Parathyroid adenoma (tissue), 2 donors: ENCODE measurements around the gene ATP6V0C.

Experiments
- H2AFZ ChIP-seq: fragments of 300-600 bp; sonication (generic); one replicate; pipeline ENCODE4 v1.7.0; 2017; ENCODE audit warnings: antibody characterized with exemption, mild to moderate bottlenecking
- H3K27ac ChIP-seq: fragments of 300-600 bp; sonication (generic); one replicate; pipeline ENCODE4 v1.7.0; 2017
- H3K27me3 ChIP-seq: fragments of 300-600 bp; sonication (generic); one replicate; pipeline ENCODE4 v1.7.0; 2017; ENCODE audit warnings: low read length; ENCODE audit not compliant: control insufficient read depth, insufficient read depth
- H3K36me3 ChIP-seq: fragments of 300-600 bp; sonication (generic); one replicate; pipeline ENCODE4 v1.7.0; 2017; ENCODE audit warnings: low read length; ENCODE audit not compliant: control insufficient read depth, insufficient read depth
- H3K4me1 ChIP-seq: fragments of 300-600 bp; sonication (generic); one replicate; pipeline ENCODE4 v1.7.0; 2017; ENCODE audit warnings: control low read depth
- H3K4me2 ChIP-seq: fragments of 300-600 bp; sonication (generic); one replicate; pipeline ENCODE4 v1.7.0; 2017; ENCODE audit warnings: low read length
- H3K4me3 ChIP-seq: fragments of 300-600 bp; sonication (generic); one replicate; pipeline ENCODE4 v1.7.0; 2017; ENCODE audit warnings: low read depth, low read length
- H3K79me2 ChIP-seq: fragments of 300-600 bp; sonication (generic); one replicate; pipeline ENCODE4 v1.7.0; 2017; ENCODE audit warnings: control low read depth
- H3K9ac ChIP-seq: fragments of 300-600 bp; sonication (generic); one replicate; pipeline ENCODE4 v1.7.0; 2017; ENCODE audit warnings: mild to moderate bottlenecking
- H3K9me3 ChIP-seq: fragments of 300-600 bp; sonication (generic); one replicate; pipeline ENCODE4 v1.7.0; 2017; ENCODE audit warnings: low read length; ENCODE audit not compliant: control insufficient read depth
- TF ChIP-seq, protein P1 (sequence below): fragments of 300-600 bp; sonication (generic); IDR thresholded peaks from one replicate; pipeline ENCODE4 v1.7.0; 2017; ENCODE audit warnings: antibody characterized with exemption, mild to moderate bottlenecking
- donor health status: primary hyperparathyroidism.

ATP6V0C gene

DNA sequence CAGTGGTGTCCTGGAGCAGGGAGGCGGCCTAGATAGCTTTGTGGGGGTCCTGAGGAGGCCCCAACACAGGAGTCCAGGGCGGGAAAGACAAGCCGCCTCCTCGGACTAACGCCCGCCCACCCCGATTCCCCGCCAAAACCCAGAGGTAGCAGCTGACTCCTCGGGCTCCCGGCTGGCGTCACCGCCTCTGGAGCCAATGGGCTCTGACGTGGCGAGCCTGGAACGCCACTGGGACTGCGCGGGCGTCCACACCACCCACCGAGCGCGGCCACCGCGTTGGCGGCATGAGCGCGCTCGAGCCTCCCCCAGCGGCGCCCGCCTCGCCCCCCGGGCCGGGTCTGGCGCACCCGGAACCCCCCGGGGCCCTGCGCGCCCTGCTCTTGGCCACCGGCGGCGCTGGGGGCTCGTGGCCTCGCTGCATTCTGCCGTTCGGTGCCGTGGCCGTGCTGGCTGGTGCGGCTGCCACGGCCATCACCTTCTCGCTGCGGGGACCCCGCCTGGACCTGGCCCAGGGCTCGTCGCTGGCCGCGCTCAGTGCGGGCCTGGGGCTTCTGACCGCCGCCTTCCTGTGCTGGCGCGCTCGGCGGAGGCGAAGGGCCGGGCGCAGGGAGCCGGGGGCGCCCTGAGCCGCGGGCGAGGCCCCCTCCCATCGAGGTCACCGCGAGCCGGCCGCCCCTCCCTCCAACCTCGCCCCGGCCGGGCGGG, 46.1 kb upstream of the ATP6V0C start:
- Histone ChIP-seq H2AFZ (peak overlapping the region; percentile 79), H3K9ac (no peak overlapping the region), H3K9me3 (no peaks in the 10 kb centered on the region), H3K79me2 (no peaks in the 10 kb centered on the region), H3K4me2 (peak overlapping the region; percentile 60), H3K27me3 (no peaks in the 10 kb centered on the region), H3K4me1 (peaks cover 9% of the 10 kb centered on the region), H3K36me3 (no peaks in the 10 kb centered on the region), H3K27ac (no peak overlapping the region), H3K4me3 (peak overlapping the region; percentile 11)
- TF ChIP-seq, protein P1, sequence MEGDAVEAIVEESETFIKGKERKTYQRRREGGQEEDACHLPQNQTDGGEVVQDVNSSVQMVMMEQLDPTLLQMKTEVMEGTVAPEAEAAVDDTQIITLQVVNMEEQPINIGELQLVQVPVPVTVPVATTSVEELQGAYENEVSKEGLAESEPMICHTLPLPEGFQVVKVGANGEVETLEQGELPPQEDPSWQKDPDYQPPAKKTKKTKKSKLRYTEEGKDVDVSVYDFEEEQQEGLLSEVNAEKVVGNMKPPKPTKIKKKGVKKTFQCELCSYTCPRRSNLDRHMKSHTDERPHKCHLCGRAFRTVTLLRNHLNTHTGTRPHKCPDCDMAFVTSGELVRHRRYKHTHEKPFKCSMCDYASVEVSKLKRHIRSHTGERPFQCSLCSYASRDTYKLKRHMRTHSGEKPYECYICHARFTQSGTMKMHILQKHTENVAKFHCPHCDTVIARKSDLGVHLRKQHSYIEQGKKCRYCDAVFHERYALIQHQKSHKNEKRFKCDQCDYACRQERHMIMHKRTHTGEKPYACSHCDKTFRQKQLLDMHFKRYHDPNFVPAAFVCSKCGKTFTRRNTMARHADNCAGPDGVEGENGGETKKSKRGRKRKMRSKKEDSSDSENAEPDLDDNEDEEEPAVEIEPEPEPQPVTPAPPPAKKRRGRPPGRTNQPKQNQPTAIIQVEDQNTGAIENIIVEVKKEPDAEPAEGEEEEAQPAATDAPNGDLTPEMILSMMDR, result no peak

DNA sequence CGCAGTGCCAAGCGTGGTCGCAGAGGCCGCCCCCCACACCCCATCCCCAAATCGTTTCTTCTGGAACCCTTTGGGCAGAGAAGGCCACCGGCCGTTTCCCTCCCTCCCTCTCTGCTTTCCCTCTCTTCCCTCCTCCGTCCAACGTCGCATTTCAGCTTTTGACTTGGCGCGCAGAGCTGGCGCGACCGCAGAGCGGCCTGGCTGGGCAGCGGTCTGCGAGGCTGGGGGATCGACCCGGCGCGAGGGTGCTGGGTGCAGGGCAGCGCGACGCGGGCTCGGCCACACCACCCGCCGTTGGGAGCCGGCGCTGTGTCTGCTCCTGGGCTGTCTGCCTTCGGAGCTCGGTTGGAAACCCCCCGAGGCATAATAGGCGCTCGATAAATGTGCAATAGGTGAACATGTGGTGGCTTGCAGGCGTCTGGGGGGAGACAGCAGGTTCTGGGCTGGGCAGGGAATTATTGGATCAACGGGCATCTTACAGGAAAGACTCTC, 45.5 kb upstream of the ATP6V0C start:
- Histone ChIP-seq H3K9ac (no peak overlapping the region), H3K9me3 (no peaks in the 10 kb centered on the region), H3K4me2 (peak overlapping the region; percentile 60), H3K79me2 (no peaks in the 10 kb centered on the region), H3K4me3 (peak overlapping the region; percentile 11), H3K27me3 (no peaks in the 10 kb centered on the region), H3K27ac (no peak overlapping the region), H3K4me1 (peaks cover 9% of the 10 kb centered on the region), H3K36me3 (no peaks in the 10 kb centered on the region), H2AFZ (peak overlapping the region; percentile 79)
- TF ChIP-seq, protein P1, result no peak

DNA sequence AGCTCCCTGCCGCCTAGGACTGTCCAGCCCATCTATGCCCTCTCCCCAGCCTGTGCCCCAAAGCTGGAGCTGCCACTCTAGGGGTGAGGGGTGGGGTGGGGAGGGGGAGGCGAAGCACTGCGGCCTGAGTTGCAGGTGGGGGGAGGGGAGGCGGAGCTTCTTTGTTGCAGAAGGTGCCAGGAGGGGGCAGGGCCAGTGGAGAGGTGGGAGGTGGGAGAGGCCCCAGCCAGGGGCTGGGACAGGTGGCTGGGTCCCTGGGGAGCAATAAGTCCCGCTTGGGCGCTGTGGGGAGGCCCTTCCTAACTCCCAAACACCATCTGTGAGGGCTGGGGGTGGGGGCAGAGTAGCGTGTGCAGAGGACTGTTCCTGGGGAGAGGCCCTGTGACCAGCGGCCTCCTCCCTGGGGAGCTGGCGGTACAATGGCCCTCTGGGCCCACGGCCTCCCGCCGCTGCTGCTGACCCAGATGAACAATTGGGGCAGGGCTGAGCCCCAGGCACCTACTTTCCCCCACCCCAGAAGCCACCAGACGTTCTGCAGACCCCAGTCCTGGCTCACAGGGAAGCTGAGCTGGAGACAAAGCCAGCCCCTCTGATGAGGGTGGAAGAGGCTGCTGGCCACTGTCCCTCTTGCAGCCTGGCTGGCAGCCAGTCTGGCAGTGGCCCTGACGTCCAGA, 44.9 kb upstream of the ATP6V0C start:
- TF ChIP-seq, protein P1, result no peak
- H3K4me1 ChIP-seq, result peaks cover 12% of the 10 kb centered on the region
- no peak overlapping the region for H3K4me3 ChIP-seq
- no peak overlapping the region for H2AFZ ChIP-seq
- no peaks in the 10 kb centered on the region for H3K27me3 ChIP-seq
- H3K79me2 ChIP-seq, result no peaks in the 10 kb centered on the region
- no peaks in the 10 kb centered on the region for H3K36me3 ChIP-seq
- H3K9ac ChIP-seq, result no peak overlapping the region
- no peaks in the 10 kb centered on the region for H3K9me3 ChIP-seq
- no peak overlapping the region for H3K27ac ChIP-seq
- peak overlapping the region; percentile 60 for H3K4me2 ChIP-seq

DNA sequence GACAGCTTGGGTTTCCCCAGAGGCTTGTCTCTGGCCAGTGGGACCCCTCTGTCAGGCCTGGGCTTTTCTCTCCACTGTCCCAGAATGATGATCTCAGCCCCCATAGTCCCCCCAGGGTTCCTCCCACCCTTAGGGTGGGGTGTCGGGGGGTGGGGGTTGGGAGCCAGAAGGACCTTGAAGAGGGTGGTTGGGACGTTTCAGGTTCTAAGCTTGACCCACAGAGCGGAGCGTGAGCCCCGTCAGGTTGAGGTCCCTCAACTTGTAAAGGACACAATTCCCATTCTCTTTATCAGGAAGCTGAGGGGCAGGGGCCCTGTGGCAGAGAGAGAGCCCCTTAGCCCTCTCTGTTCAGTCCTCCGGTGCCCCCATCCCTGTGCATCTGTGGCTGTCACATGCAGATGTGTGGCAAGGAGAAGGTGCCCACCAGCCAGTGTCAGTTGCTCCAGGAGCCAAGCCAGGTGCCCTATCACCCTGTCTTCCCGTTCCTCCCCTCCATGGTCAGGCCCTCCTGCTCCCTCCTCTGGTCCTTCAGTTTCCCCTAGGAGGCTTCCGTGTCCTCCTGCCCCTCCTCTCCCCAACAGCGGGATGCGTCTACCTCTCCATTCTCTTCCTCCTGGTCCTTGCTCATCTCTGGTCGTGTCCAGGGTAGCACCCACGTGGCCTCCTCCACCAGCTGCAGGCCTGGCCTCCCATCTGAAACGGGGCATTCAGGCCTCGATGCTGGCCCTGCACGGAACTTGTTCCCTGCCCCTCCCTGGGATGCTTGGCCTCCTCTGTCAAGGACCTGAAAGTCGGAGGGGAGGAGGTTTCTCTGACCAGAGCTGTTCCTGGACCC, 44.1 kb upstream of the ATP6V0C start:
- Histone ChIP-seq H3K27ac (no peak overlapping the region), H3K36me3 (no peaks in the 10 kb centered on the region)

More for the DNA sequence above, 44.1 kb upstream of the ATP6V0C start:
- no peaks in the 10 kb centered on the region for H3K9me3 ChIP-seq
- no peak overlapping the region for H3K4me3 ChIP-seq
- H3K4me2 ChIP-seq, result no peak overlapping the region
- no peak overlapping the region for H2AFZ ChIP-seq
- no peaks in the 10 kb centered on the region for H3K27me3 ChIP-seq
- no peak overlapping the region for H3K9ac ChIP-seq
- H3K79me2 ChIP-seq, result no peaks in the 10 kb centered on the region
- TF ChIP-seq, protein P1, result no peak
- peaks cover 12% of the 10 kb centered on the region for H3K4me1 ChIP-seq
